OCI-M2 (cell line): ENCODE results near the gene ZNF888.
A peak's percentile ranks its signal among the peaks of the same experiment; 100 is the strongest.
"Not testable (repeated sequence)": the region's sequence is repeated elsewhere in the genome, so short reads cannot be mapped to it uniquely, and the experiment has no call there.

ENCODE experiments used
- DNase-seq: peaks from one replicate; lab custom pipeline; 2025; ENCODE audit not compliant: unreplicated experiment; lab: John Stamatoyannopoulos, UW

Gene ZNF888

DNA sequence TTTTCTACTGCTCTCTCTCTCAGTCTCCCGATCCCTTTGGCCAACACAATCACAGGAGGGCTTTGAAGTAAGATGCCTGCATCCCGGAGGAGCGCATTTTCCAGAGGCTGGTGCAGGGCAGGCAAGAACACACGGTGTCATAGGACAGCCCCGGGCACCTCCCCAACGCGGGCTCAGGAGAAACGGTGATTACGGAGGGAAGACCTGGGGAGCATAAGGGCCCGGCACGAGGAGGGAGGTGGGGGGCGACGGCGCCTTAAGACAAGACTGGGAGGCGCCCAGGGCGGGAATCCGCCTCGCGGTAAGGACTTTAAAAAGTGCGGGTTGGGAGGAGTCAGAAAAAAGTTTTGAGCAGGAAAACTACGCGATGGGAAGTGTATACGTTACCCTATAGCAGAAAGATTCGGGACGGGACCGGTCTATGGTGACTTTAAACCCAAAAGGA, 18.7 kb upstream of the ZNF888 start:
- DNase-seq = no peak

DNA sequence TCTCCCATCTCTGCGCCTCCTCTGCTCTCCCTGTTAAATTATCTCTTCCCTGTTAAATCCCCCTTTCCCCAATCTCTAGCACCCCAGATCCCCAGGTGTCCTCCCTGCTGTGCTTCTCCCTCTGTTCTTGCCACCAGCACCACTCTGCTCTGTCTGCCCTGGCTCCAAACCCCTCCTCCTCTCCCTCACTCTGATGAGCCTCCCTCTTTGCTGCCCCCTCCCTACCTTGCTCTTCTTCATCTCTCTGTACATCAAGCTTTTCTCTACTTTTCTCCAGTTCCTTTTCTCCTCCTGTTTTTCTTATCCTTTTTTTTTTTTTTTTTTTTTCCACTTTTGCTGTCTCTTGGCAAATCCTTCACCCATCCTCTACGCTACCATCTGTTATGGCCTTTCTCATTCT, 18.3 kb upstream of the ZNF888 start:
- DNase-seq = not testable (repeated sequence)

DNA sequence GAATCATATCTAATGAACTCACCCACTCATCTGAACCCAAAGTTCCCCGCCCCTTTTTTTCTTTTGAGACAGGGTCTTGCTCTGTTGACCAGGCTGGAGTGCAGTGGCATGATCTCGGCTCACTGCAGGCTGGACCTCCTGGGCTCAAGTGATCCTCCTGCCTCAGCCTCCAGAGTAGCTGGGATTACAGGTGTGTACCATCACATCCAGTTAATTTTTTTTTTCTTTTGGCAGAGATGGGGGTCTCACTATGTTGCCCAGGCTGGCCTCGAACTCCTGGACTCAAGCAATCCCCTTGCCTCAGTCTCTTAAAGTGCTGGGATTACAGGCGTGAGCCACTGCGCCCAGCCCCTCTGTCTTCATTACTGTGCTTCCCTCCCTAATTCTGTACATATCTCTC, 17.7 kb upstream of the ZNF888 start:
- not testable (repeated sequence) for DNase-seq

DNA sequence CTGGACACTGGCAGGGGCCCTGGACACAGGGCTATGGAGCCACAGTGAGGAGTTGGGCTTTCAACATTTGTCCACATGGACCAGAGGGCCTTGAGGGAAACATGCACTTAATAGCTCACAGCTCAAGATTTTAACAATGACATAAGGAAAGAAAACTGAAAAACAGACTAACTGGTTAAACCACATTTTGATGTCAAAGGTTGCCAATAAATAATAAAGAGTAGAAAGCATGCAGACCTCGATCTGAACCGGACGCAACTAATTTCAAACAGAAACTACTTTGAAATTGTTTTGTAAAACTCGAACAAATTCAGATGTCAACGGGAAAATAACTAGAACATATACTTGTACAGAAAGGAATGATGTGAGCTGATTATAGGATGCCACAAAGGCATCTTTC, 15.5 kb upstream of the ZNF888 start:
- no peak for DNase-seq

DNA sequence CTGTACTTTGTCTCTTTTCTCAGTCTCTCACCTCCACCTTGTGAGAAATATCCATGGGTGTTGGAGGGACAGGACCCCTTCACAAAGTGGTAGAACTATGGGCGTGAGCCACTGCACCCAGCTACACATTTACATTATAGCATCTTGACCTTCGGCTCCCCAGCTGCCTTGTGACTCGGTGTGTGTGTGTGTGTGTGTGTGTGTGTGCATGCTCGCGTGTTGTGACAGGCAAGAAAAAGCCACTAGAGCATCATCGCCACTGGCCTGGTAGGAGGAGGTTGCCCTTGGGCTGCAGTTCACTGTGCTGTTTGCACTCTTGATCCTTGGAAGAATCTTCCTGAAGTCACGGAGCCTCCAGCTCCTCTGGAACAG, 13.7 kb upstream of the ZNF888 start:
- DNase-seq = no peak

DNA sequence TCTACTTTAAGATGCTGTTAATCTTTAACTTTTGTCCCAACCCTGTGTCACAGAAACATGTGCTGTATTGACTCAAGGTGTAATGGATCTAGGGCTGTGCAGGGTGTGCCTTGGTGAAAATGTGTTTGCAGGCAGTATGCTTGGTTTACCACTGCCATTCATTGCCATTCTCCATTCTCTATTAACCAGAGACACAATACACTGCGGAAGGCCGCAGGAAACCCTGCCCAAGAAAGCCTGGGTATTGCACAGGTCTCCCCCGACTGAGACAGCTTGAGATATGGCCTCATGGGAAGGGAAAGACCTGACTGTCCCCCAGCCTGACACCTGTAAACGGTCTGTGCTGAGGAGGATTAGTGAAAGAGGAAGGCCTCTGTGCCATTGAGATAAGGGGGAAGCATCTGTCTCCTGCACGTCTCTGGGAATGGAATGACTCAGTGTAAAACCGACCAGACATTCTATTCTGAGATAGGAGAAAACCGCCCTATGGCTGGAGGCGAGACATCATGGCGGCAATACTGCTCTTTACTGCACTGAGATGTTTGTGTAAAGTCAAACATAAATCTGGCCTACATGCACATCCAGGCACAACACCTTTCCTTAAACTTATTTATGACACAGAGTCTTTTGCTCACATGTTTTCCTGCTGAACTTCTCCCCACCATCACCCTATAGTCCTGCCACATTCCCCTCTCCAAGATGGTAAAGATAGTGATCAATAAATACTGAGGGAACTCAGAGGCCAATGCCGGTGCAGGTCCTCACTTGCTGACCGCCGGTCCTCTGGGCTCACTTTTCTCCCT, 13.1 kb upstream of the ZNF888 start:
- DNase-seq = peak; percentile 66

DNA sequence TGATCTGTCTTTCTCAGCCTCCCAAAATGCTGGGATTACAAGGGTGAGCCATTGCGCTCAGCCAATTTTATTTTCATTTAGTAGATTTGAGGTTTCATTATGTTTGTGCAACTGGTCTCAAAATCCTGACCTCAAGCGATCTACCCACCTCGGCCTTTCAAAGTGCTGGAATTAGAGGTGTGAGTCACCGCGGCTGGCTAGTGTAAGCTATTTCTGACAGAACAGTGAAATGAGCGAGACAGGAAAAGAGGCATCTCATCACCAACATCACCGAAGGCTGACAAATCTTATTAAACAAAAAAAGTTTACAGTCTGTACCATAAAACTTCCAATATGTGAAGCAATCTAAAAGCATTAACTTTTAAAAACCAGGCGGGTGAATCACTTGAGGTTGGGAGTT, 12.2 kb upstream of the ZNF888 start:
- no peak for DNase-seq

DNA sequence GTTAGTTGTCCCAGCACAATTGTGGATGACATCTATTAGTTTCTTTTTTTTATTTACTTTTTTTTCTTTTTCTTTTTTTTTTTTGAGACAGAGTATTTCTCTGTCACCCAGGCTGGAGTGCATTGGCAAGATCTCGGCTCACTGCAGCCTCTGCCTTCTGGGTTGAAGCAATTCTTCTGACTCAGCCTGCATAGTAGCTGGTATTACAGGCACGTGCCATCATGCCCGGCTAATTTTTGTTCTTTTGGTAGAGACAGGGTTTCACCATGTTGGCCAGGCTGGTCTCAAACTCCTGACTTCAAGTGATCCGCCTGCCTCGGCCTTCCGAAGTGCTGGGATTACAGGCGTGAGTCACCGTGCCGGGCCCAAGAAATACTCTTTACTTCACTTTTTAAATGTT, 1.4 kb upstream of the ZNF888 start:
- DNase-seq = not testable (repeated sequence)

DNA sequence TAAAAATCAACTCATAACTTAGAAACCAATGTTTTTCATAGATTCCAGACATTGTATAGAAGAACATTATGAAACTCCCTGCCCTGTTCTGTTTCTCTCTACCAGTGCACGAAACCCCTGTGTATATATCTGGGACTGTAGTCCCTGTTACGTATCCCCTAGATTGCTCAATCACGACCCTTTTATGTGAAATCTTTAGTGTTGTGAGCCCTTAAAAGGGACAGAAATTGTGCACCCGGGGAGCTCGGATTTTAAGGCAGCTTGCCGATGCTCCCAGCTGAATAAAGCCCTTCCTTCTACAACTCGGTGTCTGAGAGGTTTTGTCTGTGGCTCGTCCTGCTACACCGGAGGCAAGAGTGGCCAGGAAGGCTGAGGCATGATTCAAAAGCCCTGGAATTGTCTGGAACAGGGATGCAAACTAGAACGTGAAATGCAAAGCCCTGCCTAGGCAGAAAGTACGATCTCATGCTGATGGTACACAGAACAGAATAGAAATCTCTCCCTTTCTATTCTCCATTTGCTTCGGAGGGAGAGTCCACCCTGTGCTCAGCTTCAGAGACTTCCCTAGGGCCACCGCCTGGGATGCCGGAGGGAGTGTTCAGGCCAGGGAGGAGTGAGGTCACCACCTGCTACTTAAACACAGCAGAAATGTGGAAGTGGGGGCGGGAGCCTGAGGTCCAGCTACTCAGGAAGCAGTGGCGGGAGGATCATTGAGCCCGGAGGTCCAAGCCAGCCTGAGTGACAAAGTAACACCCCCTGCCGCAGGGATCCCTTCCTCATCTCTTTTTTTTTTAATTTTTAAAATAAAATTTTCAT, 758 bp upstream of the ZNF888 start:
- DNase-seq = no peak

DNA sequence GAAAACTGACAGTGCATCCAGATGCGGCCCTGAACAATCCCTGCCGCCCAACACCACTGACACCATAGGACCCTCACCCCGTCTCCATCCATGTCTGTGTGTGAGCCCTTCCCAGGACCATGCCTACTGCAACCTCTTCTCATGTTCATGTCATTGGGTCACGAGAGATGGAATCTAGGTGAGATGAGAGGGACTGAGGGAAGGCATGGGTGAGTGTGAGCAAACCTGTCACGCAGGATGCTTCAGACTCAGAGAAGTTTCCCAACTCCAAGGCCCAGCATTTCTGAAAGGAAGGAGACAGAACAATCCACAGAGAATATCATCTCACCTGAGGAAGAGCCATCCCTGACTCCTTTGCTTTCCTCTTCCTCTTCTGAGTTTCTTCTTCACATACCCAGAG, 5.7 kb downstream of the ZNF888 start:
- no peak for DNase-seq

DNA sequence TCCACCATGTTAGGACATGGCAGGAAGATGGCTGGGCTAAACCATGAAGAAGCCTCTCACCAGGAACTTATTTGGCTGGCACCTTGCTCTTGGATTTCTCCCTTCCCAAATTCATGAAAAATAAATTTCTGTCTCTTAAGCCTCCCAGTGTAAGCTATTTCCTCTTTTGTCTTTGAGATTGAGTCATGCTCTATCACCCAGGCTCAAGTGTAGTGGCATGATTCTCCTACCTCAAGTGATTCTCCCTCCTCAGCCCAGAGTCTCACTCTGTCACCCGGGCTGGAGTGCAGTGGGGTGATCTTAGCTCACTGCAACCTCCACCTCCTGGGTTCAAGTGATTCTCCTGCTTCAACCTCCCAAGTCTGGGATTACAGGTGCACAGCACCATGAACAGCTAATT, 12.6 kb downstream of the ZNF888 start:
- no peak for DNase-seq

DNA sequence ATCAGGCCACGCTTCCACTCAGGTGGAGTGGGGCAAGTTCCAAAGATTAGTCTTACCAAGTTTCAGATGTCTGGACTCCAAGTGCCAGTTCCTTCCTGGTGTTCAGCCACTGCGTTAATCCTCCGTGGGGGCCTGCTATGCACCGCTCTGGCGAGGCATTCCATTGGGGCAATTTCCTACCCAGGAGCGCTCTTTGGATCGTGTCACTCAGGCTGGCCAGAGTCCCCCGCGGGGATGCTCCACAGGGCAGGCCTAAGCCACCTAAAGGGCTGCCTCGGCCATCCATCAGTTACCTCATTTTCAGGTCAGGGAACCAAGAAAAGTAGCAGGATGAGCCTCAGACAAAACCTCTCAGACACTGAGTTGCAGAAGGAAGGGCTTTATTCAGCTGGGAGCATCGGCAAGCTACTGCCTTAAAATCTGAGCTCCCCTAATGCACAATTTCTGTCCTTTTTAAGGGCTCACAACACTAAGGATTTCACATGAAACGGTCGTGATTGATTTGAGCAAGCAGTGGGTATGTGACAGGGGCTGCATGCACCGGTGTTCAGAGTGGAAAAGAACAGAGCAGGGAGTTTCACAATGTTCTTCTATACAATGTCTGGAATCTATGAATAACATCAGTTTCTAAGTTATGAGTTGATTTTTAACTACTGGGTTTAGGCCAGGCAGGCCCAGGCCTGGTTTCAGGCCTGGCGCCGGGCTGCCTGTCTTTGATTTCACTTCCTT, 19.0 kb downstream of the ZNF888 start:
- not testable (repeated sequence) for DNase-seq

DNA sequence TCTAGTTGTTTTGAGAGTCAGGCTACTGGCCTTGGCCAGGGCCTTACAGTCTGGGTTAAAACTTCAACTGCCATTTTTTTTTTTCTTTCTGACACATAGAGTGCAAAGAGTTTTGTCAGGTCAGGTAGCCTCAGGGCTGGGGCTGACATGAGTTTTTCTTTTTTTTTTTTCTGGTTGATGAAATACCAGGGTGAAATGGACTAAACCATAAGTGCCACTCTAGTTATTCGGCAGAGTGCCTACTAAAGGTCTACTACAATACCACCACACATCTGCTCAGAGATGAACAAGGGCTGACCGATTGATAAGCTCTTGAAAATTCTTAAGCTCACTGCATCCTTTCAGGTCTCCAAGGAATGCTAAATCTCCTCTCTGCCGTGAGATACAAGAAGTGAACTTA, 21.4 kb downstream of the ZNF888 start:
- DNase-seq = no peak

DNA sequence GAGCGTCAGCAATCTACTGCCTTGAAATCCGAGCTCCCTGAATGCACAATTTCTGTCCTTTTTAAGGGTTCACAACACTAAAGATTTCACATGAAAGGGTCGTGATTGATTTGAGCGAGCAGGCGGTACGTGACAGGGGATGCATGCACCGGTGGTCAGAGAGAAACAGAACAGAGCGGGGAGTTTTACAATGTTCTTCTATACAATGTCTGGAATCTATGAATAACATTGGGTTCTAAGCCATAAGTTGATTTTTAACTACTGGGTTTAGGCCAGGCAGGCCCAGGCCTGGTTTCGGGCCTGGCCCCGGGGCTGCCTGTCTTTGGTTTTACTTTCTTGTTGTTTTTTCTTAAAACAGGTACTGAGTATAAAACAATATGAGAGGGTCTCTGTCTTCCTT, 24.6 kb downstream of the ZNF888 start:
- not testable (repeated sequence) for DNase-seq

DNA sequence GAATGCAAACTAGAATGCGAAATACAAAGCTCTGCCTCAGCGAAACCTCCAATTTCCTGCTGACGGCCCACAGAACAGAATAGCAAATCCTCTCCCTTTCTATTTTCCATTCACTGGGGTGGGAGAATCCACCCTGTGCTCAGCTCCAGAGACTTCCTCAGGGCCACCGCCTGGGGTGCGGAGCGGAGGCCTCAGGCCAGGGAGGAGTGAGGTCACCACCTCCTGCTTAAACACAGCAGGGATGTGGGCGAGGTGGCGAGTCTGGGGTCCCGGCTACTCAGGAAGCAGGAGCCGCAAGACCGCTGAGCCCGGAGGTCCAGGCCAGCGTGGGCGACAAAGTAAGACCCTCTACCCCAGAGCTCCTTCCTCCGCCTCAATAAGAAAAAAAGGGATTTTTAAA, 25.1 kb downstream of the ZNF888 start:
- no peak for DNase-seq

DNA sequence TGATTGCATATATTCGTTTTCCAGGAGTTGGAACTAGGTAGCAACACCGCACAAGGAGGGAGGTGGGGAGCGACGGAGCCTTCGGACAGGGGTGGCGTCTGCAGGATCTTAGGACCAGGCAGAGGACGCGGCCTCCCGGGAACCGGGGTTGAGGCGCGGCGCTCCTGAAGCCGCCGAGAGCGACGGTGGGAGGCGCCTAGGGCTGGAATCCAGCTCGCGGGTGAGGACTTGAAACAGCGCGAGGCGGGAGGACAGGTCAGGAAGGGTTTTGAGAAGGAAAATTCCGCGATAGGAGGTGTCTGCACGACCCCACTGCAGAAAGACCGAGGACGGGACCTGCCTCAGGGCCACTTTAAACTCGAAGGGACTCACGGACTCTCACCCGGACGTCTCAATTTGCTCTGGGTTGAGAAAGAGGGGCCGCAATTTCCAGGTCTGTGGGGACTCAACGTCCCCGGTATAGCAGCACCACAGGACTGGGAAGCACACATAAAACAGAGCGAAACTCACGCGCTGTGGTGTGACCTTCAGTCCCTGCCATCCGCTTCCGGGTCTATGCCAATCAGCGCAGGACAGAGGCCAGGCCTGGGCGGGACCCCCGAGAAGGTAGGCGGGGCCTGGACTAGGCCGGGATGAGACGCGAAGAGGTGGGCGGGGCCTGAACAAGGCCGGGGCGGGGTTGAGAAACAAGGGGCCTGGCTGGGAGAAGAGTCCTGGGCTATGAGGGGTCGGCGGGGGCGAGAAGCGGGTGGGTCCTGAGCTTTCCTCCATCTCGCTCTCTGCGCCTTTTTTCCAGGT, 25.9 kb downstream of the ZNF888 start, which contains the start of gene ZNF320:
Gene ZNF320 (minus strand): TSS at position 498 of the 798 bp plus-strand sequence. CDS start 7,380 bp downstream, outside the sequence.
- no peak for DNase-seq

DNA sequence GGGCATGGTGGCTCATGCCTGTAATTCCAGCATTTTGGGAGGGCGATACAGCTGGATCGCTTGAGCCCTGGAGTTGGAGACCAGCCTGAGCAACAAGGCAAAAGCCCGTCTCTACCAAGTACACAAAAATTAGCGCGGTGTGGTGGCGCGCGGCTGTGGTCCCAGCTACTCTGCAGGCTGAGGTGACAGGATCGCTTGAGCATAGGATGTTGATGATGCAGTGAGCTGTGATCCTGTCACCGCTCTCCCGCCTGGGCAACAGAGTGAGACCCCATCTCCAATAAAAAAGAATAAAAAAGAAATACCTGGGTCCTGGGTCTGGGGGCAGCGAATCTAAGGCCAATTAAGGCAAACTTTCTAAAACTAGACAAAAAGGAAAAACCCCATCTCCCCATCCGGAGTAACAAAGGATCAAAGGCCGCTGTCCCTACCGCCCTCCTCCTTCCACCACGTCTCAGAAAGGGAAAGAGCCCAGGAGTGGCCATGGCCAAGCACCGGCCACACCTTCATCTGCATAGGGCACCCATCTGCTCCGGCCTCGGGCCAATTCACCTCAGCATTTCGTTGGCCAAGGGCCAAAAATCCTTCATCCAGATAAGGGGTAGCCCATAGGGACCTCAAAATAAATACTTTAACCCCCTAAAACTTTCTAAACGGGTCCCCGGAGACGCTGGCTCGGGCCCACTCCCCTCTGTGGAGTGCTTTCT, 26.6 kb downstream of the ZNF888 start:
- no peak for DNase-seq

DNA sequence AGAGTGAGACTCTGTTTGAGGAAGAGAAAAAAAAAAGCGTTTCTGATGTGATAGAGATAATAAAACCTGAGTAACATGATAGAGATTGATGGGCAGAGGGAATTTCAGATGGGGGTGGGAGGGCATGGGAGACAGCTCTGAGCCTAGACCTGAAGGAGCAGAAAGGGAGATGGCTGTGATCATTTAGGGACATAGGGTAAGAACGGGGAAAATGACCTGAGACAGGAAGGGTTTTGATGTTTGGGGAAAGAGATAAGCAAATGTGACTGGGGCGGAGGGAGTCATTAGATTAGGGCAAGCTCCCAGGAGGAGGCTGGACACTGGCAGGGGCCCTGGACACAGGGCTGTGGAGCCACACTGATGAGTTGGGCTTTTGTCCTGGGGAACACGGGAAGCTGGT, 31.9 kb downstream of the ZNF888 start:
- no peak for DNase-seq

DNA sequence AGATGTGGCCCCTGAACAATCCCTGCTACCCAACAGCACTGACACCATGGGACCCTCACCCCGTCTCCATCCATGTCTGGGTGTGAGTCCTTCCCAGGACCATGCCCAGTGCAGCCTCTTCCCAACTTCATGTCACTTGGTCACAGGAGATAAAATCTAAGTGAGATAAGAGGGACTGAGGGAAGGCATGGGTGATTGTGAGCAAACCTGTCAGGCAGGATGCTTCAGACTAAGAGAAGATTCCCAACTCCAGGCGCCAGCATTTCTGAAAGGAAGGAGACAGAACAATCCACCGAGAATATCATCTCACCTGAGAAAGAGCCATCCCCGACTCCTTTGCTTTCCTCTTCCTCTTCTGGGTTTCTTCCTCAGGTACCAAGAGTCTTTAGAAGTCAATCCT, 33.3 kb downstream of the ZNF888 start:
- DNase-seq = no peak

DNA sequence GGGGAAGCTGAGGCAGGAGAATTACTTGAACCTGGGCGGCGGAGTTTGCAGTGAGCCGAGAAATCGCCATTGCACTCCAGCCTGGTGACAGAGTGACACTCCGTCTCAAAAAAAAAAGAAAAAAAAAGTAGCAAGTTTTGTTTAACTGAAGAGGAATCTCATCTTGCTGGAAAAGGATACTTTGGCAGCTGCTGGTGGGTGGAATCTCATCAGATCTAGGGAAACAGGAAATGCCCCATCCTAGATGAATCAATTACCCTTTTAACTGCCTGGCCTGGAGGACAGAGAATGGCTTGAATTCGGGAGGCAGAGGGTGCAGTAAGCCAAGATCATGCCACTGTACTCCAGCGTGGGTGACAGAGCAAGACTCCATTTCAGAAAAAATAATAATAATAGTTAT, 34.2 kb downstream of the ZNF888 start:
- DNase-seq = no peak
